Mesenchymal stem cell (in vitro differentiated cells and primary cell): ENCODE results near the gene CSTB.

Experiments
- DNase-seq: peaks from one replicate; pipeline ENCODE4 v3.0.0-alpha.2; 2013
- H2AFZ ChIP-seq: one replicate; pipeline ENCODE4 v1.6.1; 2013; ENCODE audit warnings: low read depth, mild to moderate bottlenecking, control low read depth, inconsistent platforms, low read length, moderate library complexity
- H2AK5ac ChIP-seq: 2 replicates; pipeline ENCODE4 v1.6.1; 2013; ENCODE audit warnings: low read length, moderate library complexity, mild to moderate bottlenecking, inconsistent platforms; ENCODE audit not compliant: severe bottlenecking
- H2BK120ac ChIP-seq: one replicate; pipeline ENCODE4 v1.6.1; 2013; ENCODE audit warnings: low read depth, mild to moderate bottlenecking, inconsistent platforms, low read length, moderate library complexity
- H2BK12ac ChIP-seq, 2 experiments: one replicate each; pipeline ENCODE4 v1.6.1; 2013; ENCODE audit warnings: inconsistent platforms in 2 of 2, low read length in 2 of 2, mild to moderate bottlenecking in 2 of 2, moderate library complexity in 2 of 2, control low read depth in 1 of 2
- H2BK15ac ChIP-seq: one replicate; pipeline ENCODE4 v1.6.1; 2013; ENCODE audit warnings: mild to moderate bottlenecking, low read depth, inconsistent platforms; ENCODE audit not compliant: poor library complexity, severe bottlenecking
- H2BK5ac ChIP-seq: 2 replicates; pipeline ENCODE4 v1.6.1; 2013; ENCODE audit warnings: low read depth, mild to moderate bottlenecking, low read length, control low read depth, inconsistent platforms; ENCODE audit not compliant: poor library complexity, severe bottlenecking
- H3K14ac ChIP-seq, 2 experiments: one replicate each; pipeline ENCODE4 v1.6.1; 2013; ENCODE audit warnings: inconsistent platforms in 2 of 2, low read length in 2 of 2, control low read depth in 1 of 2, mild to moderate bottlenecking in 1 of 2, moderate library complexity in 1 of 2
- H3K18ac ChIP-seq, 2 experiments: one replicate each; pipeline ENCODE4 v1.6.1; 2013; ENCODE audit warnings: inconsistent platforms in 2 of 2, low read length in 2 of 2, control low read depth in 1 of 2, low read depth in 1 of 2, mild to moderate bottlenecking in 1 of 2
- H3K23ac ChIP-seq, 2 experiments: one replicate each; pipeline ENCODE4 v1.6.1; 2013; ENCODE audit warnings: inconsistent platforms in 2 of 2, low read length in 2 of 2, mild to moderate bottlenecking in 2 of 2, moderate library complexity in 2 of 2, control low read depth in 1 of 2
- H3K27ac ChIP-seq: 2 replicates; pipeline ENCODE4 v1.5.1; 2013; ENCODE audit warnings: mild to moderate bottlenecking, moderate library complexity, low read length, control low read depth, inconsistent platforms; ENCODE audit not compliant: poor library complexity, severe bottlenecking
- H3K27me3 ChIP-seq, 2 experiments: 2 replicates each; pipeline versions ENCODE4 v1.6.1 to v1.7.0; 2013; ENCODE audit warnings: low read length in 2 of 2, mild to moderate bottlenecking in 2 of 2, moderate library complexity in 2 of 2, control low read depth in 1 of 2, inconsistent platforms in 1 of 2; ENCODE audit not compliant: control insufficient read depth in 1 of 2, insufficient read depth in 1 of 2
- H3K36me3 ChIP-seq, 2 experiments: 2 replicates each; pipeline versions ENCODE4 v1.6.1 to v1.7.0; 2013; ENCODE audit warnings: low read length in 2 of 2, control low read depth in 1 of 2, inconsistent platforms in 1 of 2, low read depth in 1 of 2, mild to moderate bottlenecking in 1 of 2; ENCODE audit not compliant: insufficient read depth in 2 of 2, control insufficient read depth in 1 of 2
- H3K4ac ChIP-seq, 2 experiments: one replicate each; pipeline ENCODE4 v1.6.1; 2013; ENCODE audit warnings: inconsistent platforms in 2 of 2, low read length in 2 of 2, mild to moderate bottlenecking in 2 of 2, moderate library complexity in 2 of 2, control low read depth in 1 of 2, low read depth in 1 of 2
- H3K4me1 ChIP-seq: 2 replicates; pipeline ENCODE4 v1.6.1; 2013; ENCODE audit warnings: low read depth, low read length, control low read depth; ENCODE audit not compliant: control insufficient read depth, insufficient read depth
- H3K4me2 ChIP-seq: 2 replicates; pipeline ENCODE4 v1.6.1; 2013; ENCODE audit warnings: low read length, mild to moderate bottlenecking, inconsistent platforms; ENCODE audit not compliant: poor library complexity, severe bottlenecking
- H3K4me3 ChIP-seq, 2 experiments: 2 replicates each; pipeline versions ENCODE4 v1.5.1 to v1.7.0; 2013; ENCODE audit warnings: low read length in 2 of 2, mild to moderate bottlenecking in 2 of 2, control low read depth in 1 of 2, low read depth in 1 of 2; ENCODE audit not compliant: insufficient read depth in 1 of 2
- H3K79me1 ChIP-seq: replicated peaks from 2 replicates; pipeline ENCODE4 v1.6.1; 2013; ENCODE audit warnings: mild to moderate bottlenecking, control low read depth, low read length, inconsistent platforms; ENCODE audit not compliant: poor library complexity, severe bottlenecking
- H3K9ac ChIP-seq: 2 replicates; pipeline ENCODE4 v1.7.0; 2013; ENCODE audit warnings: mild to moderate bottlenecking, low read length, moderate library complexity
- H3K9me3 ChIP-seq: 2 replicates; pipeline ENCODE4 v1.7.0; 2013; ENCODE audit warnings: mild to moderate bottlenecking, low read length; ENCODE audit not compliant: control insufficient read depth
- H4K8ac ChIP-seq: one replicate; pipeline ENCODE4 v1.6.1; 2013; ENCODE audit warnings: inconsistent platforms, mild to moderate bottlenecking, low read length, moderate library complexity
- H4K91ac ChIP-seq: one replicate; pipeline ENCODE4 v1.6.1; 2013; ENCODE audit warnings: mild to moderate bottlenecking, low read length, inconsistent platforms
- WGBS: methylation state at CpG from one replicate; pipeline ENCODE4 v1.1.7; 2013; ENCODE audit warnings: mixed read lengths; 5-methylcytosine and 5-hydroxymethylcytosine counted together

The CSTB gene

GRCh38 chr21:43758811-43759210 lies 17.3 kb downstream of the CSTB start:
- Histone ChIP-seq H3K27ac (no peak overlapping the region), H4K91ac (no peak overlapping the region), H3K4ac (no peak overlapping the region), H3K79me1 (peaks cover 22% of the 10 kb centered on the region), H3K9me3 (peaks cover 4% of the 10 kb centered on the region), H2BK15ac (no peak overlapping the region), H2AFZ (no peak overlapping the region), H3K27me3 (no peaks in the 10 kb centered on the region), H4K8ac (no peak overlapping the region), H2BK120ac (no peak overlapping the region), H3K36me3 (peaks cover 76 to 85% of the 10 kb centered on the region in 2 experiments), H3K4me1 (peaks cover 14% of the 10 kb centered on the region), H3K4me2 (no peak overlapping the region), H3K4me3 (peak overlapping the region in 1 of 2 experiments; percentile 62), H3K23ac (no peak overlapping the region), H3K9ac (peak overlapping the region; percentile 80), H3K14ac (no peak overlapping the region), H2BK12ac (no peak overlapping the region), H3K18ac (no peak overlapping the region), H2AK5ac (no peak overlapping the region), H2BK5ac (no peak overlapping the region)
- DNase-seq = no peak
- WGBS = 92% methylated on average over 10 of the region's 10 CpGs

GRCh38 chr21:43758111-43758641 lies 17.9 kb downstream of the CSTB start:
- H2BK5ac ChIP-seq = no peak overlapping the region
- no peak overlapping the region for H3K18ac ChIP-seq
- H3K23ac ChIP-seq = no peak overlapping the region
- H3K36me3 ChIP-seq = peaks cover 80 to 87% of the 10 kb centered on the region in 2 experiments
- DNase-seq = peak; percentile 50
- no peak overlapping the region for H2AK5ac ChIP-seq
- H4K91ac ChIP-seq = no peak overlapping the region
- peaks cover 3% of the 10 kb centered on the region for H3K9me3 ChIP-seq
- H4K8ac ChIP-seq = peak overlapping the region; percentile 46
- H2AFZ ChIP-seq = no peak overlapping the region
- H3K4me1 ChIP-seq = peaks cover 14% of the 10 kb centered on the region
- H3K4me3 ChIP-seq = peak overlapping the region in 1 of 2 experiments; percentile 62
- no peak overlapping the region for H2BK15ac ChIP-seq
- no peak overlapping the region for H3K14ac ChIP-seq
- no peak overlapping the region for H3K4ac ChIP-seq
- peak overlapping the region; percentile 80 for H3K9ac ChIP-seq
- H3K27ac ChIP-seq = peak overlapping the region; percentile 46
- H3K27me3 ChIP-seq = no peaks in the 10 kb centered on the region
- no peak overlapping the region for H2BK120ac ChIP-seq
- H2BK12ac ChIP-seq = no peak overlapping the region
- H3K4me2 ChIP-seq = peak overlapping the region; percentile 2
- peaks cover 27% of the 10 kb centered on the region for H3K79me1 ChIP-seq
- 92% methylated on average over 18 of the region's 18 CpGs for WGBS

- no peak overlapping the region for H2BK15ac ChIP-seq
- H3K4ac ChIP-seq = no peak overlapping the region
- H3K9me3 ChIP-seq = no peaks in the 10 kb centered on the region
- DNase-seq = no peak
- H3K27ac ChIP-seq = no peak overlapping the region
- no peak overlapping the region for H2BK12ac ChIP-seq
- H3K14ac ChIP-seq = no peak overlapping the region
- no peak overlapping the region for H3K23ac ChIP-seq
- H3K9ac ChIP-seq = peak overlapping the region; percentile 80
- H2BK120ac ChIP-seq = no peak overlapping the region
- WGBS = 95% methylated on average over 16 of the region's 16 CpGs
- H2BK5ac ChIP-seq = no peak overlapping the region
- peaks cover 14% of the 10 kb centered on the region for H3K4me1 ChIP-seq
- peak overlapping the region in 1 of 2 experiments; percentile 62 for H3K4me3 ChIP-seq
- H4K8ac ChIP-seq = no peak overlapping the region
- peaks cover 80 to 87% of the 10 kb centered on the region in 2 experiments for H3K36me3 ChIP-seq
- no peak overlapping the region for H4K91ac ChIP-seq
- no peak overlapping the region for H2AFZ ChIP-seq
- H2AK5ac ChIP-seq = no peak overlapping the region
- no peak overlapping the region for H3K4me2 ChIP-seq
- no peaks in the 10 kb centered on the region for H3K27me3 ChIP-seq
- H3K18ac ChIP-seq = no peak overlapping the region
- H3K79me1 ChIP-seq = peaks cover 27% of the 10 kb centered on the region
Observed at GRCh38 chr21:43757601-43758000, 18.5 kb downstream of the CSTB start.

- peaks cover 21% of the 10 kb centered on the region for H3K79me1 ChIP-seq
- 97% methylated on average over 37 of the region's 37 CpGs for WGBS
- no peak overlapping the region for H3K4ac ChIP-seq
- H3K4me1 ChIP-seq = peaks cover 14% of the 10 kb centered on the region
- no peak overlapping the region for H2BK120ac ChIP-seq
- peaks cover 77 to 87% of the 10 kb centered on the region in 2 experiments for H3K36me3 ChIP-seq
- H3K4me2 ChIP-seq = no peak overlapping the region
- H3K14ac ChIP-seq = no peak overlapping the region
- no peak overlapping the region for H3K23ac ChIP-seq
- no peak overlapping the region for H3K18ac ChIP-seq
- no peak overlapping the region for H2BK15ac ChIP-seq
- no peak overlapping the region for H3K9ac ChIP-seq
- no peak overlapping the region for H3K4me3 ChIP-seq
- H2BK12ac ChIP-seq = no peak overlapping the region
- no peaks in the 10 kb centered on the region for H3K27me3 ChIP-seq
- no peak overlapping the region for H2AK5ac ChIP-seq
- no peak for DNase-seq
- no peak overlapping the region for H2AFZ ChIP-seq
- H3K9me3 ChIP-seq = no peaks in the 10 kb centered on the region
- H4K8ac ChIP-seq = no peak overlapping the region
- H2BK5ac ChIP-seq = no peak overlapping the region
- no peak overlapping the region for H3K27ac ChIP-seq
- H4K91ac ChIP-seq = no peak overlapping the region
Observed at GRCh38 chr21:43755820-43756594, 20.1 kb downstream of the CSTB start.
